Iris pigment epithelial cell (primary cell): ENCODE results near the gene CELA2B.
"Not testable (repeated sequence)": the region's sequence is repeated elsewhere in the genome, so short reads cannot be mapped to it uniquely, and the experiment has no call there.

Source experiments
- DNase-seq: peaks from one replicate; pipeline ENCODE4 v3.0.0-alpha.2; 2011; ENCODE audit warnings: low read depth

Gene CELA2B

GRCh38 chr1:15501208-15502032 lies 25.5 kb downstream of the CELA2B start:
- DNase-seq = peak; percentile 47

GRCh38 chr1:15504436-15504835 lies 28.5 kb downstream of the CELA2B start:
- no peak for DNase-seq

GRCh38 chr1:15506831-15507230 lies 30.9 kb downstream of the CELA2B start:
- no peak for DNase-seq

- DNase-seq = no peak
Observed at GRCh38 chr1:15507278-15507677, 31.4 kb downstream of the CELA2B start.

GRCh38 chr1:15508700-15509487 lies 33.0 kb downstream of the CELA2B start:
- DNase-seq = no peak

GRCh38 chr1:15509586-15509985 lies 33.7 kb downstream of the CELA2B start:
- DNase-seq = no peak

GRCh38 chr1:15510611-15511405 lies 34.9 kb downstream of the CELA2B start:
- no peak for DNase-seq

- no peak for DNase-seq
Observed at GRCh38 chr1:15513192-15513591, 37.3 kb downstream of the CELA2B start.

GRCh38 chr1:15513919-15514318 lies 38.0 kb downstream of the CELA2B start:
- DNase-seq = no peak

- not testable (repeated sequence) for DNase-seq
Observed at GRCh38 chr1:15514557-15514956, 38.7 kb downstream of the CELA2B start.

GRCh38 chr1:15515022-15515663 lies 39.2 kb downstream of the CELA2B start:
- no peak for DNase-seq

GRCh38 chr1:15519625-15520024 lies 43.7 kb downstream of the CELA2B start:
- no peak for DNase-seq

- not testable (repeated sequence) for DNase-seq
Observed at GRCh38 chr1:15521206-15521906, 45.5 kb downstream of the CELA2B start.

GRCh38 chr1:15522551-15522950 lies 46.6 kb downstream of the CELA2B start:
- no peak for DNase-seq

- DNase-seq = peak; percentile 65
Observed at GRCh38 chr1:15523104-15524020, 47.5 kb downstream of the CELA2B start.

GRCh38 chr1:15524021-15524282 lies 48.0 kb downstream of the CELA2B start, which contains the start of gene CASP9:
Gene CASP9 (minus strand): TSS chr1:15524215. CDS start chr1:15524200, 15 bp downstream.
- no peak for DNase-seq

- peak; percentile 98 for DNase-seq
Observed at GRCh38 chr1:15524283-15525049, 48.6 kb downstream of the CELA2B start.

GRCh38 chr1:15525050-15526020 lies 49.4 kb downstream of the CELA2B start:
- DNase-seq = peak; percentile 23
